ENCODE results near the gene TRMT61A.

Gene TRMT61A

GRCh38 chr14:103501041-103501870, 27.7 kb upstream of the TRMT61A start:
- Histone ChIP-seq H3K4me3 (no peak overlapping the region), H3K27ac (no peak overlapping the region)
- TF ChIP-seq CTCF (IDR thresholded peaks at IDR 0.05): no peak
- DNase-seq (ENCODE audit: low spot score): no peak

GRCh38 chr14:103501921-103502669, 26.9 kb upstream of the TRMT61A start:
- no peak for TF ChIP-seq CTCF (IDR thresholded peaks at IDR 0.05)
- H3K27ac ChIP-seq: no peak overlapping the region
- DNase-seq (ENCODE audit: low spot score): peak; percentile 11
- no peak overlapping the region for H3K4me3 ChIP-seq

- no peak for TF ChIP-seq CTCF (IDR thresholded peaks at IDR 0.05)
- DNase-seq (ENCODE audit: low spot score): peak; percentile 5
- no peak overlapping the region for H3K27ac ChIP-seq
- H3K4me3 ChIP-seq: no peak overlapping the region
Measured at GRCh38 chr14:103502877-103503276, 26.1 kb upstream of the TRMT61A start.

- Histone ChIP-seq H3K27ac (no peak overlapping the region), H3K4me3 (no peak overlapping the region)
- TF ChIP-seq CTCF (IDR thresholded peaks at IDR 0.05): no peak
- peak; percentile 26 for DNase-seq (ENCODE audit: low spot score)
Measured at GRCh38 chr14:103503296-103503695, 25.7 kb upstream of the TRMT61A start.

GRCh38 chr14:103504991-103505565, 23.9 kb upstream of the TRMT61A start:
- no peak overlapping the region for H3K27ac ChIP-seq
- peak; percentile 40 for DNase-seq (ENCODE audit: low spot score)
- H3K4me3 ChIP-seq: no peak overlapping the region
- TF ChIP-seq CTCF (IDR thresholded peaks at IDR 0.05): no peak

GRCh38 chr14:103507751-103508150, 21.2 kb upstream of the TRMT61A start:
- Histone ChIP-seq H3K4me3 (no peak overlapping the region), H3K27ac (no peak overlapping the region)
- no peak for TF ChIP-seq CTCF (IDR thresholded peaks at IDR 0.05)
- no peak for DNase-seq (ENCODE audit: low spot score)

Data from coronary artery (tissue), 2 donors.